ENCODE data around the gene ZNF408.
A peak's percentile ranks its signal among the peaks of the same experiment; 100 is the strongest.
"Not testable (repeated sequence)": the region's sequence is repeated elsewhere in the genome, so short reads cannot be mapped to it uniquely, and the experiment has no call there.

Gene ZNF408

DNA sequence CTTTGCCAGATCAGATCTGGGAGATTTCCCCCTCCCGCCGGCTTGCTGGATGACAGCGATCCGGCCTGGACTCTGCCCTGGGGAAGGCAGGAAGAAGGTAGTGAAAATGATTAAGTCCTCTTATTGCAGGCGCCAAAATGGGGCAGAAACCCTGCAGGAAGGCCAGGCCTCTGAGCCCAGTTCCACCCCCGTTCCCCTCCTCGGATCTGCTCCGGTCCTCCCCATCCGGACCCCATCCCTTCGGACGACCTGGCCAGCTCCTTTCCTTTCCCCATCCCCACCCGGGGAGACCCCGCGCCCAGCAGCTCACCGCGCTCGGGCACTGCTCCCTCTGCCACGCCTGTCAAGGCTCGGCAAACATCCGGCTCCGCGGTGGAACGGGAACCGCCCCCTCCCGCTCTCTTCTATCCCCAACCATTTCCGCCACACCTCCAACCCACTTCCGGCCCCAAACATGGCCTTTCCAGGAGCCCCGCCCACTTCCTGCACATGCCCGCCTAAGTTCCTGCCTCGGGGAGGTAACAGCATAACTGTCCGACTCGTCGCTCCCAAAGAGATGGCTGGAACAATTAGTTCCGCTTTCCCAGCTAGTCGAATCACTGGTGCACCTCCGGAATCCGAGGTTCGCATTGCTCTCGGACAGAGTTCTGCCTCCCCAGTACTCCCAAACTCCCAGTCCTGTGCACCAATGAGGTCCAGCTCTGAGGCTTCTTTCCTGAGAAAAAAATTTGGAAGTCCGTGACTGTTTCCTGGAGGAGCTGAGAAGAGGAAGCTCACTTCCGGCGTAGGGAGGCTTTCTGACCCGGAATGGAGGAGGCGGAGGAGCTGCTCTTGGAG is at the start of gene ZNF408, which contains the start of gene ARHGAP1:
ZNF408 (plus strand) TSS at position 791 of the 837 bp plus-strand sequence; CDS start at position 808, 17 bp downstream.
ARHGAP1 (minus strand) TSS at position 379 of the 837 bp plus-strand sequence. CDS start 4,512 bp downstream, outside the sequence.
- DNase-seq: peak; percentile 99

DNA sequence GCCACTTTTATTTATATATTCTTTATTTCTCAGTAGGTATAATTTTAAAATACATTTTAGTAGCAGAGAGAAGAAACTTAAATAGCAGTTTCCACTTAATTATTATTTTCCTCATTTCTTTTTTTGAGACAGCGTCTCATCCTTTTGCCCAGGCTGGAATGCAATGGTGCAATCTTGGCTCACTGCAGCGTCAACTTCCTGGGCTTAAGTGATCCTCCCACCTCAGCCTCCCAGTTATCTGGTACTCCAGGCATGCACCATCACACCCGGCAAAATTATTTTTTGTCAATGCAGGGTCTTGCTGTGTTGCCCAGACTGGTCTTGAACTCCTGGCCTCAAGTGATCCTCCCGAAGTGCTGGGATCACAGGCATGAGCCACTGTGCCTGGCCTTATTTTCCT is 45.2 kb upstream of the ZNF408 start:
- DNase-seq: no peak

DNA sequence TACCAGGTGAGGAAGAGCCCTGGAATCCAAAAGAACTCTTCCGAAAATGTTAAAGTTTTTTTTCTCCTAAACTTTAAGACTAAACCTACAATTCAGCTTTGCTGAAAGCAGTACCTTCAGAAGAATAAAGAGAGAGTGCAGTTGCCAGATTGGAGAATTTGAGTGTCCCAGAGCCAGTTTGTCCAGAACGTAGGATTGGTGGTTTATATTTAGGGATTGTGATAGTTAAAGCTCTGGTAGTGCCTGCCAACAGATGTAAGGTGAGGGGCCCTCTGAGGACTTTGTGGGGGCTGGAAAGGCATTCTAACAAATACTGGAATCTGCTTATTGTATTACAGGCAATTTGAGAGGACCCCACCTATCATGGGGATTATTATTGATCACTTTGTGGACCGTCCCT is 43.6 kb upstream of the ZNF408 start:
- DNase-seq: no peak

DNA sequence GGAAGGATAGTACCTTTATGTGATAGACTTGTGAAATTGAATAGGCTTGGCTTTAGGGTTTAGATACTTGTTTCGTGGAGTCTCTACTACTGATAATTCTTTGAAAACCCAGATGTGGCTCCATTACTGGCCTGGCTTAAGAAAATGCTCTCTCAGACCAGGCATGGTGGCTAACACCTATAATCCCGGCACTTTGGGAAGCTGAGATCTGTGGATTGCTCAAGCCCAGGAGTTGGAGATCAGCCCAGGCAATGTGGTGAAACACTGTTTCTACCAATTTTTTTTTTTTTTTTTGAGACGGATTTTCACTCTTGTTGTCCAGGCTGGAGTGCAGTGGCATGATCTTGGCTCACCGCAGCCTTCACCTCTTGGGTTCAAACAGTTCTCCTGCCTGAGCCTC is 42.6 kb upstream of the ZNF408 start:
- DNase-seq: no peak

DNA sequence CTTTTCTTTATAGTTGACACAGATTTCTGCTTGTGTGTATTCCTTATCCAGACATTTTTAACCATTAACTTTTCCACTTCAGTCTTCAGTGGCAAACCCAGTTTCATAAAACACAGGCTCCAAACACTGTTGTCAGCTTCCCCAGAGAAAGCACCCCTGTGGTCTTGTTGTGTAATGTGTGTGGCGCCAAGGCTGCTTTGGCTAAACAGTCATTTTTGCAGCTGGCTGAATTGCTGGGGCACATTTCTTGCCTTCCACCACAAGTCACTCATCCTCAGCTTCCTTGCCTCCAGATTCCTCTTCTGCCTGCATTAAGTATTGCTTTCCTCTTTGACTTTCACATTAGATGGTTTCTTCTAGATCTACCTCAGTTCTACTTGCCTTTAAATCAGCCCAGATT is 40.9 kb upstream of the ZNF408 start:
- no peak for DNase-seq

DNA sequence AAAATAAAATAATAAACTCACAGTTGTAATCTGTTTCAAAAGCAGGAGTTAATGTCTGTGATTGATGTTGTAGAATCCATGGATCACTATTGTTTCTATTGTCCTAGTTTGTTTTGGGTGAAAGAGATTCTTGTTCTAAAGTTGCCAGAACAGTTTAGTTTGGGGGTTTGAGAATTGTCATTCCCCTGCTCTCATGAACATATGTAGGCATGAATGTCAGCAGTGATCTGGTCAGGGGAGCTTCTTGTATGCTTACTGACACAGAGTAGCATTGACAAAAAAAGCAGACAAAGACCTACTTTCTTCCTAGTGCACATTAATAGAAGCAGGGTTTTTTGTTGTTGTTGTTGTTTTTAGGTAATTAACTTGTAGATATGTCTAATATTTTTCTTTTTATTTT is 39.0 kb upstream of the ZNF408 start:
- DNase-seq: no peak

DNA sequence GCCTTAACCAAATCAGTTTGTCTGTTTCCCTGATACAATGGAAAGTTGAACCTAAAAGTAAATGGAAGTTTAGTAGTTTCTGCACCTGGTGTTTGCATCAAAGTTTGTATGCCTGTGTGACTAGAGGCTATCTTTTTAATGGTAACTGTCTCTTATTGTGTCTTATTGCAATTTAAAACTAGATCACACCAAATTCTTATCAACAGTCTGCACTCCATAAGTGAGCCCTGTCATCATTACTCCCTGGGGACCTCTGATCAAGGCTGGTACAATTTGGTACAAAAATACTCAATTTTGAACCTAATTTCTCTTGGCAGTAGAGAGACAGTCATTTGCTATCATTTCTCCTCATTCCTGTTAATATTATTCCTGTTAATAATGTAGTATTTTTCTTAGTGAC is 38.5 kb upstream of the ZNF408 start:
- no peak for DNase-seq

DNA sequence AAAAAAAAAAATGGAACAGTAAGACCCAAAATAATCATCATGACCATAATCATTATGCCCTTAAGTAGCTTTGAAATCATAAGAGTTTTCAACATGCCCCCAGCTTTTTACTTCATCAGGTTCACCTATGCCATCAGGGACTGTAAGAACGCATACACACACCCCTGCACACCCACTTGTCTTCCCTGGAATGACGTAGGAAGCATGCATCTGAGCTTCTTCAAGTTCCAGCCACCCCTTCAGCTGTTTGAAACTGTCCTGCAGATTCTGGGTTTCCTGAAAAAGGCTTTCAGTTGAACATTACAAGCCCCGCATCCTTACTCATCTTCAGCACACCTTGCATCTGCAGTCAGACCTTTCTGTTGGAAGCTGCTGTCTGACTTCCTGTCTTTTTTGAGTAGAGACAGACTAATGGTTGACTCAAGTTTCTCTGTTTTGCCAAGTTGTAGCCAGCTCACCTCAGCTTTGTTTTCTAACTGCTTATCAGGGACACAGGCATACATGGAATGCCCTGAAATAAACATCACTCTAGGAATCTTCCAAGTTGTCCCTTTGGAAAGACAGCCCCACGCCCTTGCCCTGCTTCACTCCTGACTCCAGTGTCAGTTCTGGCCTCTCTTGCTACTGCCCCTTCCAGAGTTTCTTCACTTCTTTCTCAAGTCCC is 37.4 kb upstream of the ZNF408 start:
- no peak for DNase-seq

DNA sequence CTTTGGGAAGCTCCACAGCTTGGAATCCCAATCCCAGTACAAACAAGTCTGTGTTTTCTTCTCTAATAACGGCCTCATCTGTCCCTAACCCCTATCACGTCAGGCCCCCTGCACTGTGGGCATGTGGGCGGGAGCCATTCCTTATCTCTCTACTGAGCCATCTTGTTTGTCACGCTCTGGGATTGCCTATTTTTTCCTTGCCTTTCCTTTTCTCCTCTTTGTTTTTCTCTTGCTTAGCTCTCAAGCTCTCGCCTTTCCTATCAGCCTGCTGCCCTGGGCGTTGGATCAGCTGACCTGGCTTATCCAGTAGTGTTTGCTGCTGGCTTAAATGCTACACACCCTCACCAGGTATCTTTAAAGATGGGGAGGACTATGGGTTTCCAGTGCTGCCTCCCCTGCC is 36.2 kb upstream of the ZNF408 start:
- no peak for DNase-seq

DNA sequence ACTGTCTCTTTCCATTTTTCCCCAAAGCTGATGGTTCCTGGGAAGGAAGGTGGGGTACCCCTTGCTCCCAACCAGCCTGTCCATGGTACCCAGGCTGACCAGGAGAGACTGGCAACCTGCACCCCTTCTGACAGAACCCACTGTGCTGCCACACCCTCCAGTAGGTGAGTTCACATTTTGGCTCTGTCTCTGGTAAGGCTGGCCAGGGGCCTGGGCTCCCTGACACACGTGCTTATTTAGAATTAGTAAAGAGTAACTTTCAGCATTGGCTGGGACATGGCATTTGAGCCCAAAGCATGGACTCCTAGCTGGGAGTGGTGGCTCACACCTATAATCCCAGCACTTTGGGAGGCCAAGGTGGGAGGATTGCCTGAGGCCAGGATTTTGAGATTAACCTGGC is 35.5 kb upstream of the ZNF408 start:
- no peak for DNase-seq

DNA sequence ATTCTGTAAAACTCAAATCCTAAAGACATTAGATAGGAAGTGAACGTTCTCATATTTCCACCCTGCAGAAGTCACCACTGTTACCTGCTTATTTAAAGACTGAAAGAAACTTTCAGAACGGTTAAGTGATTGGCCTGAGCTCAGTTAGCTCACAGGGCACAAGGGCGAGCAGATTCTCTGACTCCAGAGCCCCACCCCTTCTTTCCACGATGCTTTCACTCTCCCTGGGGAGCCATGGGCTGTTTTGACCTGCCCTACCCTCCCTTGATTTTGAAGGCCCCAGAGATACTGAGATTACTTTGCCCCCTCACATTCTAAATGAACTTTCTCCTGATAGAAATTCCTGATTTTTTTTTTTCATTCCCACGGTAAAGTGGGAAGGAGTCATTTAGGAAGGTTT is 34.3 kb upstream of the ZNF408 start:
- no peak for DNase-seq

DNA sequence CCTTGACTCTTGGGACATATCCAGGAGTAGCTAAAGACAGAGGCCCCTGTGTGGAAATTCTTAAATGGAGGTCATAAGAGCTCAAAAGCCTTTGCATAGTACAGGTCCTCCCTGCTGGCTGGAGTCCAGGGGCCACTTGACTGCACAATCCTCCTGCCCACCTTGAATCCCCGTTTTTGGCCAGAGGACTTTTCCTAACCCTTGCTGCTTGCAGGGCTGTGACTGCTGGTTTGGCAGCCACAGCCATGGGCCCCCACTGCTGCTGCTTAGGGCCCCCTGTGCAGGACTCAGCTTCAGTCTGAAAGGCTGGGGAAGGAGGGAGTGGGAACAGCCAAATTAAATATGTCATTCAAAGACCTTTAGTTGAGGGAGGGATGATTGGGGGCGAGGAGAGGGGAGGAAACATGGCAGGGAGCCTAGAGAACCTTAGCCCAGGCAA is 33.8 kb upstream of the ZNF408 start:
- no peak for DNase-seq

DNA sequence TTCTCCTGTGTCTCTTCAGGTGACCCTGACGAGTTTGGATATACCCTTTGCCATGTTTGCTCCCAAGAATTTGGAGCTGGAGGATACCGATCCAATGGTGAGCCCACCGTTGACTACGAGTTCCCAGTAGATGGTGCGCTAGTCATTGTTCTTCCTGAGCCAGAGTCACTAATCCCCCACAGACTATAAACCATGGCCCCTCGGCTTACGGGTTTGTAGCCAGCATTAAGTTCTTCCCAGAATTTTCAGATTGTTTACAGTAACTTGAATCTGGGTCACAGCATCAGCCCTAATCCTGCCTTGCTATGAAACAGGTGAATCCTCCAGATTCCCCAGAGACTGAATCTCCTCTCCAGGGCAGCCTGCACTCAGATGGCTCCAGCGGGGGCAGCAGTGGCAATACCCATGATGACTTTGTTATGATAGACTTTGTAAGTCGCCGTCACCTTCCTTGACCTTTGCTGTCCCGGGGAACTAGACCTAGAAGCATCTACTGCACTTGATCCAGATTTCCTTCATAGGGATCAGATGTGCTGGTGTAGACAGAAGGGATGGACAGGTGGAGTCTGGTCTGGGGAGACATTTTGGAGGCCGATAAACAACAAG is 32.2 kb upstream of the ZNF408 start:
- DNase-seq: no peak

DNA sequence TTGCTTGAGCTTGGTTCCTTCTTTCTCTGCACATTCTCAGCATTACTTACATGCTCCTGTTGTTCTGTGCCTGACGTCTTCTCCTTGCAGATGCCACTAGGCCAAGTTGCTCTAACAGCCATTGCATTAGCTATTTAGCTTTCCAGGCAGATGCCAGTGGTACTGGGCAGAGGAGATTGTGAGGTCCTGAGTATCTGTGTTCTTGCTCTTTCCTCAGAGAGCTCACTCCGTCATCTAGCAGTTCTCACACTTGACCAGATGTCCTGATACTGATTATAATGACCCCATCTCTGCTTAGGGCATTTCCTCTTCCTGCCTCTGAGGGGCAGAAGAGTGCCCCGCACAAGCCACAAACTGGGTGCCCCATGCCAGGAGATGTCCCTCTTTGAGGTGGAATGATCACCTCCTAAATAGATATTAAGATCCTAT is 31.1 kb upstream of the ZNF408 start:
- DNase-seq: no peak

DNA sequence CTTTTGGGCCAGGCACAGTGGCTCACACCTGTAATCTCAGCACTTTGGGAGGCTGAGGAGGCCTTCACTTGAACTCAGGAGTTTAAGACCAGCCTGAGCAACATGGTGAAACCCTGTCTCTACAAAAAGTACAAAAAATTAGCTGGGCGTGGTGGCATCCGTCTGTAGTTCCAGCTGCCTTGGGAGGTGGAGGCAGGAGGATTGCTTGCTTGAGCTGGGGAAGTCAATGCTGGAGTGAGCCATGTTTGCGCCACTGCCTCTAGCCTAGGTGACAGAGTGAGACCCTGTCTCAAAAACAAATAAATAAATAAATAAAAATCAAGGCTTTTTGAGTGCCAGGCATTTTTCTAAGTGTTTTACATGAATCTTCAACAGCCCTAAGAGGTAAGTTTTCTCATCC is 30.3 kb upstream of the ZNF408 start:
- DNase-seq: not testable (repeated sequence)

DNA sequence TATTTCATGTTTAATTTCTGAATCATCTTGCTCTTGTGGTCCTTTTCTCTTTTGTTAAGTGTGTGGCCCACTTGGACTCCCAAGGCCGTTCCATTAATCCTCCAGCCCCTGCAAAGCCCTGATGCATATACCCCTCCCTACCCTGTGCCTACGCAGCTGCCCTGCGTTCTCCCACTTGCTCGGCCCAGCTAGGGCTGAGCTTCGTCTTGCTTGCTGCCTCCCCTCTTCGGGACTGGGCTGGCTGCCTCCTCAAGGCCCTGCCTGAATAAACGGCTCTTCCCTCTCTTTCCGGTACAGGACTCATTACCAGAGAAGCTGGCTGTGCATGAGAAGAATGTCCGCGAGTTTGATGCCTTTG is 28.9 kb upstream of the ZNF408 start:
- no peak for DNase-seq

DNA sequence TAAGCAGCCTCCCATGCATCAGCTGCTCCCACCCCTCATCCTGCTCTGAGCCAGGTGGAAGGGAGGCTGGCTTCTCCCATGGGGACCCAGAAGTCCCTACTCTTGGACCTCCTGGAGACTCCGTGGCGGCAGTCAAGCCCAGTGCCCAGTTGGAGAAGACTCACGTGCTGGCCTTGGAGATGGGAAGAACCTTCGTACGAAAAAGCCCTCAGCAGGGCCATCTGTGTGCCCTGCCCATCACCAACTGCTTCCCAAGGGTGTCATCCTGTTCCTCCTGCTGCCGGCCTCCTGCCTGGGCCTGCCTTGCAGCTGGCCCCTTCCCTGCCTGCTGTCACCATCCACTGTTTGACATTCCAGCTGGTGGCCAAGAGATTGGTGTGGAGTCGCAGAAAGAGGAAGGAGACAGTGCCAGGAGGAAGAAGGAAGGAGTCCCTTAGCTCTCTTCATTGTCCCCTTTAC is 28.4 kb upstream of the ZNF408 start:
- no peak for DNase-seq

DNA sequence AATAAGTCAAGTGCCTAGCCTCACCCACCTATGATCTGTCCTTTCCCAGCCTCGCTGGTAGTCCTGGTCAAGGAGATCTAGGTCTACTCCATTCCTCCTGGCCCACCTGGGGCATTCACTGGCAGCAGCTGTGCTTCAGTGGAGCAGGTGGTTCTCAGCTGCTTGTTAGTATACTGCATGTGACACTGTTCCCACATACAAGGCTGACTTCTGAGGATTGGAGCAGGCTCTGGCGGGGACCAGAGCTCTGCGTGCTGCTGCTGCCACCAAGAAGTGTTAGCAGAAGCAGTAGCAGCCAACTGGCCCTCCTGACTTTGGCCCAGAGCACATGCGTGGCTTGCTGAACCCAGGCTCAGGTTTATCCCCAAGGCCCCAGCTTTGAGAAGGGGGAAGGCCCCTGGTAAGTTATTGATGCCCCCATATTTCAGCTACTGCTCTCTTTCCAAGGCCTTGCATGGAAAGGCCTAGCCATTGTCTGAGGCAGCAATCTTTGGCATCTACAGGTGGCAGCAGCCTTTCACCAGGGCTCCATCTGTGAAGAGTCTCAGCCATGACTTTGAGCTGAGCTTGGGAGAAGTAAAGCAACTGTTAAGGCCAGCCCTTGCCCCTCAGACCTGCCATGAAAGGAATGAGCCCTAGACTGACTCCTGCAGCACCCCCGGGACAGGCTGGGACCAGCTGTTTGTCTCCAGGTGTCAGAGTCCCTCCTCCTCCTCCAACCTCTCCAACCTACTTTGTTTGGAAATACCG is 26.9 kb upstream of the ZNF408 start:
- no peak for DNase-seq

DNA sequence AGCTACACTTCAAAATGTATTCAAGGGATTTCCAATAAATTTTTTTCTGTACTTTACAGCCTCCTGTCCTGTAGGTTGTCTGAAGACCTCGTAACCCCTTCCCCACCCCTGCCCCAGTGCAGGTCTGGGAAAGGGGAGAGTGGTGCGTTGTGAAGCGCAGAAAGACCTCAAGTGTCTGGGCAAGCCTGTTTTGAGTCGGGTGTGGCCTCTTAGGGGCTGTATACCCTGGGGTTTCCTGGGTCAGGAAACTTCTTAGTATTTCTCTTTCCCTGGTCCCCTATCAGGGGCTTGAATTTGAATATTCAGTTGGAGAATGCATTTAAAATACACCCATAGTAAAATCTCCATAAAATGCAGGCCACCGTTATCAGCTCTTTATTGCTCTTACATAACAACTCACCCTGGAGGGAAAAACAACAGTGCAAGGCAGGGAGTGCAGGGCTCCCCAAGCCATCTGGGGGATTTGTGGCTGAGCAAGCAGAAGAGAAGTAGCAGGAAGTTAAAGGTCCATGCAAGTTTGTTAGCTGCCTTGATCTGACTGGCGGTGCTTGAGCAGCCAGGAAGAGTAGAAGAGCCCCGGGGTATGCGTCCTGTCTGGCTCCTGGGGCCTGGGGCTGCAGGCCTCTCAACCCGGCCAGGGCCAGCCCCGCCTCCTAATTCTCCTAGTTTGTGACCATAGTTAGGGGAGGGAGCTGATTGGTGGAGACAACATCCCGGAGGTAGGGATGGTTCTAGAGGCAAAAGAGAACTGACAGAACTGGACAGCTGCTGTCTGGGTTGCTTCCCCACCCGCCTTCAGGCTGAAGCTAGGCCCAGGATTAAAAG is 26.2 kb upstream of the ZNF408 start:
- no peak for DNase-seq

DNA sequence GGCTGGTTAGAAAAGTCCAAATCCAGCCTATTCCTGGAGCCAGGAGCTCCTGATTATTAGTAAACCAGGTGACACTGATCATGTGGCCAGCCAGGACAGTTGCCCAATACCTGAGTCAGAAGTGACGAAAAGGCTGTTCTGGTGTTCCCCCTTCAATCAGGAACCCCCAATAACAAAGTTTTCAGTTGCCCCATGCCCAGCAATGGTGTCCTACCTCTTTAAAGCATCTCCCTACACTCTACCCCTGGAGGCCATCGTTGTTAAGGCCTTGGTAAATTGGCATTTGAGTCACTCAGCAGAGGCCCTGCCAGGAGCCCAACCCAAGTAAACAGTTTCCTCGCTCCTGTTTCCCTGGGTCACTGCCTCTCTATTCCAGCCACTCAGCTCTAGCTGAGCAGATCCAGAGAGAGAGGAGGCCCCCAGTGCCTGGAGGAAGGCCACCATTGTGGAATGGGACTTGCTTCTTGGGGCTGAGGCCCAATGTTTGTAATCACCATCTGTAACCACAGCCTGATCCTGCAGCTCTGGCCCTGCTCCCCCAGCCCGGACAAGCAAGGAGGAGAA is 25.5 kb upstream of the ZNF408 start:
- DNase-seq: no peak

DNA sequence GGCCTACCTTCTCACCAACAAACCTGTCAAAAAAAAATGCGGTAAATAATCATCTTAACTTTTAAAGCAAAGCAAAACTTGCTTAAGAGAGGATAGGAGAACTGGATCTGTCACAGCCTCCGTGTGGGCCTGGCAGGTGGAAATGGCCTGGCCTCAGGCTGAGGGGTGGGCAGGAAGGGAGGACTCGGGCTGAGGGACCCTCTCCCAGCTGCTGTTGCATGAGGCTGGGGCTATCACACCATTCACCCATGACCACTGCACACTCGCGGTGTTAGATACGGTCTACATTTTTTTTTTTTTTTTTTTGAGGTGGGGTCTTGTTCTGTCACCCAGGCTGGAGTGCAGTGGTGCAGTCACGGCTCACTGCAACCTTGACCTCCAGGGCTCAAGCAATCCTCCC is 24.9 kb upstream of the ZNF408 start:
- no peak for DNase-seq

Measured in NCI-H2029 (cell line).